HepG2 (cell line): ENCODE measurements around the gene SNAI1. TPM values are rescaled to one million over a fixed set of nuclear protein-coding genes. Genes with fewer than 3 reads are reported as not detected.

Experiments
- AHR ChIP-seq: IDR thresholded peaks from 2 replicates; pipeline ENCODE4 v1.6.1; 2018; ENCODE audit warnings: missing genetic modification reagents, missing compliant biosample characterization
- CBX1 ChIP-seq: IDR thresholded peaks from one replicate; pipeline ENCODE4 v1.6.1; 2016; ENCODE audit warnings: antibody characterized with exemption, low read depth
- HMG20A ChIP-seq: IDR thresholded peaks from 2 replicates; pipeline ENCODE4 v1.6.1; 2016; ENCODE audit warnings: borderline replicate concordance
- IRF2 ChIP-seq: IDR thresholded peaks from 2 replicates; pipeline ENCODE4 v1.6.1; 2018; ENCODE audit warnings: missing genetic modification reagents, missing compliant biosample characterization
- JARID2 ChIP-seq: sonication (generic); formaldehyde crosslinking; IDR thresholded peaks from 2 replicates; pipeline ENCODE4 v1.8.1; 2023; ENCODE audit warnings: missing genetic modification reagents, inconsistent platforms; ENCODE audit not compliant: insufficient replicate concordance
- KLF12 ChIP-seq: sonication (generic); formaldehyde crosslinking; IDR thresholded peaks from 2 replicates; pipeline ENCODE4 v1.4.0; 2020; ENCODE audit warnings: missing genetic modification reagents, borderline replicate concordance
- PCBP2 ChIP-seq: fragments of 200-400 bp; formaldehyde crosslinking; optimal IDR thresholded peaks from 2 replicates; pipeline ENCODE3; 2018; ENCODE audit warnings: low read length, low read depth; ENCODE audit not compliant: poor library complexity, severe bottlenecking
- SMARCC2 ChIP-seq: fragments of 450-650 bp; IDR thresholded peaks from 2 replicates; pipeline ENCODE4 v1.6.1; 2017; ENCODE audit warnings: antibody characterized with exemption, mild to moderate bottlenecking
- SRSF4 ChIP-seq: fragments of 200-400 bp; formaldehyde crosslinking; IDR thresholded peaks from one replicate; pipeline ENCODE4 v1.6.1; 2018; ENCODE audit warnings: mild to moderate bottlenecking, low read depth, low read length, moderate library complexity; ENCODE audit not compliant: poor library complexity, severe bottlenecking
- U2AF2 ChIP-seq: fragments of 200-400 bp; formaldehyde crosslinking; IDR thresholded peaks from 2 replicates; pipeline ENCODE4 v1.6.1; 2017; ENCODE audit warnings: low read depth, mild to moderate bottlenecking, low read length
- YY1 ChIP-seq: IDR thresholded peaks from 2 replicates; pipeline ENCODE4 v1.6.1; 2011; ENCODE audit warnings: low read length, low read depth, moderate library complexity, mild to moderate bottlenecking; ENCODE audit not compliant: insufficient read depth, insufficient replicate concordance
- ZBTB7B ChIP-seq: sonication (generic); formaldehyde crosslinking; IDR thresholded peaks from 2 replicates; pipeline ENCODE4 v1.4.0; 2020; ENCODE audit warnings: missing genetic modification reagents
- ZEB1 ChIP-seq: IDR thresholded peaks from 2 replicates; pipeline ENCODE4 v1.6.1; 2012; ENCODE audit warnings: mild to moderate bottlenecking, low read depth, inconsistent platforms; ENCODE audit not compliant: insufficient replicate concordance
- ZNF30 ChIP-seq: sonication (generic); formaldehyde crosslinking; IDR thresholded peaks from 2 replicates; pipeline ENCODE4 v1.5.0; 2020; ENCODE audit warnings: mild to moderate bottlenecking, missing genetic modification reagents
- ZNF546 ChIP-seq: sonication (generic); formaldehyde crosslinking; conservative IDR thresholded peaks from 2 replicates; pipeline ENCODE4 v1.8.1; 2023; ENCODE audit warnings: mild to moderate bottlenecking, missing genetic modification reagents
- ZNF709 ChIP-seq: sonication (generic); formaldehyde crosslinking; IDR thresholded peaks from 2 replicates; pipeline ENCODE4 v1.5.0; 2020; ENCODE audit warnings: mild to moderate bottlenecking, missing genetic modification reagents
- ZNF776 ChIP-seq: sonication (generic); formaldehyde crosslinking; IDR thresholded peaks from 2 replicates; pipeline ENCODE4 v1.4.0; 2020; ENCODE audit warnings: mild to moderate bottlenecking, missing genetic modification reagents
- ZNF781 ChIP-seq: sonication (generic); formaldehyde crosslinking; IDR thresholded peaks from 2 replicates; pipeline ENCODE4 v1.5.1; 2020; ENCODE audit warnings: borderline replicate concordance, mild to moderate bottlenecking, missing genetic modification reagents; ENCODE audit errors: not compliant biosample characterization
- ZNF879 ChIP-seq: sonication (generic); formaldehyde crosslinking; IDR thresholded peaks from 2 replicates; pipeline ENCODE4 v1.8.1; 2023; ENCODE audit warnings: missing genetic modification reagents
- polyA plus RNA-seq, 8 experiments: library from polyadenylated mRNA; depleted of rRNA in 3 of 8; stranded (reverse) in 7 of 8; unstranded in 1 of 8; fragments of >200 nt; fragmentation: Illumina TruSeq in 4 of 8; extraction: Trizol in 4 of 8; gene quantifications; 2 replicates each; pipeline versions ENCODE4 v1.2.1 to v1.2.3, GENCODE V29; 2011 to 2016; ENCODE audit warnings: low read depth in 4 of 8, missing spikeins in 1 of 8, mixed read lengths in 1 of 8; ENCODE audit not compliant: insufficient read depth in 1 of 8
- total RNA-seq, 5 experiments: library from RNA; depleted of rRNA; stranded (reverse); fragments of >200 nt; fragmentation: Illumina TruSeq; extraction: Trizol; gene quantifications; 2 replicates each; pipeline ENCODE4 v1.2.3, GENCODE V29; 2016; ENCODE audit warnings: low read depth in 1 of 5
- TF ChIP-seq, protein P1 (sequence below): sonication (generic); formaldehyde crosslinking; IDR thresholded peaks from 2 replicates; pipeline ENCODE4 v1.8.0; 2022; ENCODE audit warnings: mild to moderate bottlenecking, missing genetic modification reagents, borderline replicate concordance
- TF ChIP-seq, protein P2 (sequence below): sonication (generic); formaldehyde crosslinking; IDR thresholded peaks from 2 replicates; pipeline ENCODE4 v1.4.0; 2020; ENCODE audit warnings: mild to moderate bottlenecking, missing genetic modification reagents
- TF ChIP-seq, protein P3 (sequence below), 2 experiments: IDR thresholded peaks; 2 replicates each; pipeline ENCODE4 v1.6.1; 2011 to 2012; ENCODE audit warnings: low read length in 2 of 2, borderline replicate concordance in 1 of 2, low read depth in 1 of 2, mild to moderate bottlenecking in 1 of 2, moderate library complexity in 1 of 2
- TF ChIP-seq, protein P4 (sequence below): IDR thresholded peaks from 2 replicates; pipeline ENCODE4 v1.6.1; 2016; ENCODE audit warnings: mild to moderate bottlenecking

SNAI1 gene
- total and polyA plus RNA-seq, 2 of the 13 experiments (the other 11 are each of a cell fraction or from before 2014, with no cell fraction given) = 1.3 to 1.4 TPM

DNA sequence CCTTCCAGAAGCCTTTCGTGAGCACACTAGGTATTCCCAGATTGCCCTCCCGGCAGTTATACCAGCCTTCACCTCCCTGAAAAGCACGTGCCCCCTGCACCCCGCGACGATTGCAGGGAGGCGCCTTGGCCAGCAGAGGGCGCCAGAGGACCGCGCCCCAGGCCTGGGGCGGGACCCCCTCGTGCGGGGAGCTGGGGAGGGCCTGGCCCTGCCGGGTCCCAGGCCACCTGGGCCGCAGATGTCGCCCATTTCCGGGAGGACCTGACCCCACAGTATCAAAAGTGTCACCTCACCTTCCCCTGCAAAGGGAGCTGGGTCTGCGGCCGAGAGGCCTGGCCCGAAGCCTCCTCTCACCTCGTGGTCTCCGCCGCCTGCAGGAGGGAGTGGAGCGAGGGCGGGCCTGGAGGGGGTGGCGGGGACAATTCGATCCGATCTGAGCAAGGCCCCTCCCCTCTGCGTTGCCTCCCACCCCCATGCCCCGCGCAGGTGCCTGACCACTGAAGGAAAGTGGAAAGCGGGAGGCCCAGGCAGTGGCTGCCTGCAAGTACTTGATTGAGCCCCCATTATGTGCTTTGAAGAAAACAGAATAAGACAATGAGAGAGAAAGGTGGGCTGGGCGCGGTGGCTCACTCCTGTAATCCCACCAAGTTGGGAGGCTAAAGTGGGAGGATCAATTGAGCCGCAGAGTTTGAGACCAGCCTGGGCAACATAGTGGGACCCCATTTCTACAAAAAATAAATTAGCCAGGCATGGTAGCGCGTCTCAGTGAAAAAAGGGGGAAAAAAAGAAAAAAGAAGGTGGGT is 3.5 kb upstream of the SNAI1 start (continued):
- TF ChIP-seq SRSF4 (no peak), CBX1 (peak; percentile 36), KLF12 (peak; percentile 98), ZNF879 (CRISPR knock-in tag) (0 out of 2 replicates have a peak, but pooled peaks have one; percentile 68), ZNF776 (CRISPR knock-in tag) (peak; percentile 93), ZNF546 (CRISPR knock-in tag) (peak; percentile 82; the same call in 1 of the 2 replicates), IRF2 (peak; percentile 62), ZNF709 (0 out of 2 replicates have a peak, but pooled peaks have one; percentile 17), U2AF2 (0 out of 2 replicates have a peak, but pooled peaks have one; percentile 62), JARID2 (CRISPR knock-in tag) (peak; percentile 29), ZNF30 (CRISPR knock-in tag) (no peak; the same call in 1 of the 2 replicates), ZEB1 (peak; percentile 79), PCBP2 (no peak), SMARCC2 (no peak), YY1 (peak; percentile 55), ZNF781 (peak; percentile 92), ZBTB7B (CRISPR knock-in tag) (peak; percentile 98), AHR (CRISPR knock-in tag) (peak; percentile 94; the same call in 1 of the 2 replicates), HMG20A (CRISPR knock-in tag) (no peak)
- TF ChIP-seq, protein P1, sequence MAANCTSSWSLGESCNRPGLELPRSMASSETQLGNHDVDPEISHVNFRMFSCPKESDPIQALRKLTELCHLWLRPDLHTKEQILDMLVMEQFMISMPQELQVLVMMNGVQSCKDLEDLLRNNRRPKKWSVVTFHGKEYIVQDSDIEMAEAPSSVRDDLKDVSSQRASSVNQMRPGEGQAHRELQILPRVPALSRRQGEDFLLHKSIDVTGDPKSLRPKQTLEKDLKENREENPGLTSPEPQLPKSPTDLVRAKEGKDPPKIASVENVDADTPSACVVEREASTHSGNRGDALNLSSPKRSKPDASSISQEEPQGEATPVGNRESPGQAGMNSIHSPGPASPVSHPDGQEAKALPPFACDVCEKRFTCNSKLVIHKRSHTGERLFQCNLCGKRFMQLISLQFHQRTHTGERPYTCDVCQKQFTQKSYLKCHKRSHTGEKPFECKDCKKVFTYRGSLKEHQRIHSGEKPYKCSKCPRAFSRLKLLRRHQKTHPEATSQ (CRISPR knock-in tag) = no peak
- TF ChIP-seq, protein P2, sequence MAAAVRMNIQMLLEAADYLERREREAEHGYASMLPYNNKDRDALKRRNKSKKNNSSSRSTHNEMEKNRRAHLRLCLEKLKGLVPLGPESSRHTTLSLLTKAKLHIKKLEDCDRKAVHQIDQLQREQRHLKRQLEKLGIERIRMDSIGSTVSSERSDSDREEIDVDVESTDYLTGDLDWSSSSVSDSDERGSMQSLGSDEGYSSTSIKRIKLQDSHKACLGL = peak; percentile 94
- TF ChIP-seq, protein P3, sequence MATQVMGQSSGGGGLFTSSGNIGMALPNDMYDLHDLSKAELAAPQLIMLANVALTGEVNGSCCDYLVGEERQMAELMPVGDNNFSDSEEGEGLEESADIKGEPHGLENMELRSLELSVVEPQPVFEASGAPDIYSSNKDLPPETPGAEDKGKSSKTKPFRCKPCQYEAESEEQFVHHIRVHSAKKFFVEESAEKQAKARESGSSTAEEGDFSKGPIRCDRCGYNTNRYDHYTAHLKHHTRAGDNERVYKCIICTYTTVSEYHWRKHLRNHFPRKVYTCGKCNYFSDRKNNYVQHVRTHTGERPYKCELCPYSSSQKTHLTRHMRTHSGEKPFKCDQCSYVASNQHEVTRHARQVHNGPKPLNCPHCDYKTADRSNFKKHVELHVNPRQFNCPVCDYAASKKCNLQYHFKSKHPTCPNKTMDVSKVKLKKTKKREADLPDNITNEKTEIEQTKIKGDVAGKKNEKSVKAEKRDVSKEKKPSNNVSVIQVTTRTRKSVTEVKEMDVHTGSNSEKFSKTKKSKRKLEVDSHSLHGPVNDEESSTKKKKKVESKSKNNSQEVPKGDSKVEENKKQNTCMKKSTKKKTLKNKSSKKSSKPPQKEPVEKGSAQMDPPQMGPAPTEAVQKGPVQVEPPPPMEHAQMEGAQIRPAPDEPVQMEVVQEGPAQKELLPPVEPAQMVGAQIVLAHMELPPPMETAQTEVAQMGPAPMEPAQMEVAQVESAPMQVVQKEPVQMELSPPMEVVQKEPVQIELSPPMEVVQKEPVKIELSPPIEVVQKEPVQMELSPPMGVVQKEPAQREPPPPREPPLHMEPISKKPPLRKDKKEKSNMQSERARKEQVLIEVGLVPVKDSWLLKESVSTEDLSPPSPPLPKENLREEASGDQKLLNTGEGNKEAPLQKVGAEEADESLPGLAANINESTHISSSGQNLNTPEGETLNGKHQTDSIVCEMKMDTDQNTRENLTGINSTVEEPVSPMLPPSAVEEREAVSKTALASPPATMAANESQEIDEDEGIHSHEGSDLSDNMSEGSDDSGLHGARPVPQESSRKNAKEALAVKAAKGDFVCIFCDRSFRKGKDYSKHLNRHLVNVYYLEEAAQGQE (IDR thresholded peaks at IDR 0.05; ENCODE audit: borderline replicate concordance in 1 of 2, low read depth in 1 of 2, low read length in 2 of 2) = no peak
- TF ChIP-seq, protein P4, sequence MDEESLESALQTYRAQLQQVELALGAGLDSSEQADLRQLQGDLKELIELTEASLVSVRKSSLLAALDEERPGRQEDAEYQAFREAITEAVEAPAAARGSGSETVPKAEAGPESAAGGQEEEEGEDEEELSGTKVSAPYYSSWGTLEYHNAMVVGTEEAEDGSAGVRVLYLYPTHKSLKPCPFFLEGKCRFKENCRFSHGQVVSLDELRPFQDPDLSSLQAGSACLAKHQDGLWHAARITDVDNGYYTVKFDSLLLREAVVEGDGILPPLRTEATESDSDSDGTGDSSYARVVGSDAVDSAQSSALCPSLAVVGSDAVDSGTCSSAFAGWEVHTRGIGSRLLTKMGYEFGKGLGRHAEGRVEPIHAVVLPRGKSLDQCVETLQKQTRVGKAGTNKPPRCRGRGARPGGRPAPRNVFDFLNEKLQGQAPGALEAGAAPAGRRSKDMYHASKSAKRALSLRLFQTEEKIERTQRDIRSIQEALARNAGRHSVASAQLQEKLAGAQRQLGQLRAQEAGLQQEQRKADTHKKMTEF (CRISPR knock-in tag) = peak; percentile 95
